K562 (cell line): ENCODE measurements around the gene SPINK7. TPM values are rescaled to one million over a fixed set of nuclear protein-coding genes. Genes with fewer than 3 reads are reported as not detected.
"Not testable (repeated sequence)": the region's sequence is repeated elsewhere in the genome, so short reads cannot be mapped to it uniquely, and the experiment has no call there.

Experiments
- ATAC-seq: fragments of 200-7000 bp; cut with Tn5 transposase; 3 replicates; pipeline ENCODE4 v1.9.1; 2020; ENCODE audit warnings: moderate library complexity
- BruUV-seq: library from RNA; stranded (reverse); fragments of 400-500 nt; replicated peaks from 2 replicates; lab custom pipeline; 2021; lab: Mats Ljungman, UMichigan
- CTCF ChIA-PET: fragments of 300-600 bp; formaldehyde crosslinking; extraction: SDS; loops from one replicate; lab custom pipeline; 2021; ENCODE audit warnings: low intra/inter-chr PET ratio; lab: Yijun Ruan, JAX
- POLR2A ChIA-PET: fragments of 300-600, 350-650 bp; sonication (Branson Sonifier 250); formaldehyde crosslinking; extraction: SDS; loops from one replicate; lab custom pipeline; 2021; ENCODE audit warnings: antibody characterized with exemption, inconsistent platforms; lab: Yijun Ruan, JAX
- DNase-seq, 4 experiments: peaks; one replicate each; pipeline versions ENCODE4 v3.0.0 to v3.0.0-alpha.2; 2011 to 2018; ENCODE audit warnings: low spot score in 3 of 4, mixed read lengths in 3 of 4; ENCODE audit errors: extremely low read depth in 1 of 4
- FAIRE-seq: peaks from 2 replicates; lab custom pipeline; 2011; peaks lifted over from hg19 to GRCh38; lab: Jason Lieb, UNC
- H2AFZ ChIP-seq: 2 replicates; pipeline ENCODE4 v1.6.0; 2011; ENCODE audit warnings: low read depth, low read length, control low read depth, inconsistent platforms
- H3K27ac ChIP-seq: fragments of 200-600 bp; 3 replicates; pipeline ENCODE4 v1.8.0; 2011; ENCODE audit warnings: low read depth, mild to moderate bottlenecking, control low read depth, inconsistent platforms, low read length, moderate library complexity, mixed read lengths; ENCODE audit errors: extremely low read depth
- H3K27me3 ChIP-seq, 2 experiments: fragments of 300-600 bp in 1 of 2; 2 replicates in 1 of 2; 3 replicates in 1 of 2; pipeline versions ENCODE4 v1.6.0 to v1.8.0; 2011; ENCODE audit warnings: inconsistent platforms in 2 of 2, low read length in 2 of 2, mild to moderate bottlenecking in 1 of 2, mixed read lengths in 1 of 2, moderate library complexity in 1 of 2; ENCODE audit not compliant: control insufficient read depth in 2 of 2, insufficient read depth in 2 of 2
- H3K36me3 ChIP-seq: fragments of 300-600 bp; 3 replicates; pipeline ENCODE4 v1.8.0; 2011; ENCODE audit warnings: mild to moderate bottlenecking, low read length, inconsistent platforms; ENCODE audit not compliant: control insufficient read depth, insufficient read depth
- H3K4me1 ChIP-seq, 2 experiments: fragments of 200-600 bp in 1 of 2; replicated peaks in 1 of 2; 2 replicates in 1 of 2; 3 replicates in 1 of 2; pipeline versions ENCODE4 v1.5.1 to v1.8.0; 2011; ENCODE audit warnings: inconsistent platforms in 2 of 2, low read length in 2 of 2, mild to moderate bottlenecking in 1 of 2, mixed read lengths in 1 of 2, moderate library complexity in 1 of 2; ENCODE audit not compliant: control insufficient read depth in 2 of 2, insufficient read depth in 2 of 2
- H3K4me2 ChIP-seq: 2 replicates; pipeline ENCODE4 v1.6.1; 2011; ENCODE audit warnings: low read length, control low read depth, inconsistent platforms, mixed read lengths; ENCODE audit not compliant: insufficient read depth
- H3K4me3 ChIP-seq: fragments of 200-600 bp; sonication (generic), shearing (Covaris generic); 2 replicates; pipeline ENCODE4 v1.5.1; 2016; ENCODE audit warnings: control low read depth, inconsistent platforms
- H3K79me2 ChIP-seq: fragments of 200-600 bp; 3 replicates; pipeline ENCODE4 v1.8.0; 2011; ENCODE audit warnings: low read length, inconsistent platforms; ENCODE audit not compliant: control insufficient read depth, insufficient read depth
- H3K9ac ChIP-seq, 2 experiments: 2 replicates each; pipeline versions ENCODE4 v1.6.0 to v1.6.1; 2011; ENCODE audit warnings: low read depth in 2 of 2, low read length in 2 of 2, control low read depth in 1 of 2, inconsistent platforms in 1 of 2, mild to moderate bottlenecking in 1 of 2, mixed read lengths in 1 of 2; ENCODE audit not compliant: insufficient read depth in 1 of 2
- H3K9me1 ChIP-seq: one replicate; pipeline ENCODE4 v1.6.0; 2011; ENCODE audit warnings: inconsistent platforms, mild to moderate bottlenecking, low read length, moderate library complexity; ENCODE audit not compliant: control insufficient read depth, insufficient read depth
- H3K9me3 ChIP-seq: replicated peaks from 2 replicates; pipeline ENCODE4 v1.5.1; 2011; ENCODE audit warnings: low read depth, low read length, inconsistent platforms; ENCODE audit not compliant: control insufficient read depth, insufficient read depth
- H4K20me1 ChIP-seq: replicated peaks from 2 replicates; pipeline ENCODE4 v1.6.1; 2011; ENCODE audit warnings: low read length, inconsistent platforms, mixed read lengths; ENCODE audit not compliant: control insufficient read depth, insufficient read depth
- YY1 ChIP-seq, 3 experiments: IDR thresholded peaks; 2 replicates each; pipeline ENCODE4 v1.6.1; 2011; ENCODE audit warnings: low read length in 2 of 3, mild to moderate bottlenecking in 2 of 3, moderate library complexity in 2 of 3, borderline replicate concordance in 1 of 3, control low read depth in 1 of 3, low read depth in 1 of 3; ENCODE audit not compliant: insufficient read depth in 3 of 3, insufficient replicate concordance in 2 of 3, control insufficient read depth in 1 of 3, insufficient read length in 1 of 3; ENCODE audit errors: extremely low read depth in 1 of 3
- WGBS: fragments of 100-300 bp; shearing (Covaris generic); methylation state at CpG from one replicate; pipeline ENCODE4 v1.1.6; 2016; ENCODE audit warnings: low coverage, mixed read lengths; ENCODE audit not compliant: insufficient coverage; ENCODE audit errors: missing lambda C conversion rate; 5-methylcytosine and 5-hydroxymethylcytosine counted together
- in situ Hi-C: fragments of 300-500 bp; cut with MboI; formaldehyde crosslinking; loops from 4 replicates; pipeline ENCODE4 v1.15.0; 2018; ENCODE audit warnings: inconsistent platforms, mixed read lengths
- intact Hi-C: fragments of 100-400 bp; cut with micrococcal nuclease; formaldehyde crosslinking; loops from 2 replicates; pipeline ENCODE4 v1.14.2; 2022
- polyA plus RNA-seq, 8 experiments: library from polyadenylated mRNA; depleted of rRNA in 4 of 8; stranded (reverse) in 5 of 8; unstranded in 3 of 8; fragments of >200 nt; fragmentation: Nextera tagmentation in 2 of 8; fragmentation: Illumina TruSeq in 1 of 8; extraction: Ambion mirVana in 2 of 8; extraction: Trizol in 1 of 8; gene quantifications; 2 replicates each; pipeline versions ENCODE4 v1.2.1 to v1.2.3, GENCODE V29; 2011 to 2014; ENCODE audit warnings: inconsistent platforms in 1 of 8, missing spikeins in 1 of 8
- total RNA-seq, 7 experiments: library from RNA; depleted of rRNA in 6 of 7; stranded (reverse); fragments of >200 nt in 6 of 7; fragmentation: Illumina TruSeq in 2 of 7; extraction: Trizol in 2 of 7; gene quantifications; 2 replicates each; pipeline versions ENCODE4 v1.2.1 to v1.2.3, GENCODE V29; 2011 to 2021; ENCODE audit warnings: low replicate concordance in 1 of 7

The SPINK7 gene
- total and polyA plus RNA-seq, 9 of the 15 experiments (the other 6 are each of a cell fraction or from before 2014, with no cell fraction given): not detected

GRCh38 chr5:148280893-148281292, 31.3 kb upstream of the SPINK7 start:
- CTCF ChIA-PET, H3K27me3 ChIP-seq, H3K9ac ChIP-seq, BruUV-seq, ATAC-seq, H3K4me3 ChIP-seq, H3K4me1 ChIP-seq, H2AFZ ChIP-seq, in situ Hi-C loops, intact Hi-C loops, H3K9me1 ChIP-seq, H4K20me1 ChIP-seq, DNase-seq, H3K36me3 ChIP-seq, H3K9me3 ChIP-seq, H3K79me2 ChIP-seq, FAIRE-seq, H3K4me2 ChIP-seq, H3K27ac ChIP-seq: not testable (repeated sequence)
- 0% methylated on average over 5 of the region's 5 CpGs for WGBS
- POLR2A ChIA-PET: interaction anchor here (0.7 to 0.8 kb wide), 3 partner anchors 11 to 65 kb away, joined by 3 read pairs; no protein-coding TSS in a partner anchor
- peak in 2 of 3 experiments; percentile 18 to 45 for TF ChIP-seq YY1 (IDR thresholded peaks at IDR 0.05; ENCODE audit: borderline replicate concordance in 1 of 3, control insufficient read depth in 1 of 3, extremely low read depth in 1 of 3, insufficient read depth in 3 of 3, insufficient read length in 1 of 3, insufficient replicate concordance in 2 of 3, low read depth in 1 of 3, low read length in 2 of 3)

GRCh38 chr5:148281336-148281735, 30.9 kb upstream of the SPINK7 start:
- H3K36me3 ChIP-seq, H3K9me1 ChIP-seq, H3K4me2 ChIP-seq, H3K27ac ChIP-seq, H3K4me3 ChIP-seq, H3K79me2 ChIP-seq, H3K9ac ChIP-seq, CTCF ChIA-PET, H4K20me1 ChIP-seq, H3K9me3 ChIP-seq, H3K4me1 ChIP-seq, BruUV-seq, H3K27me3 ChIP-seq, H2AFZ ChIP-seq, ATAC-seq, intact Hi-C loops, FAIRE-seq, in situ Hi-C loops, DNase-seq: not testable (repeated sequence)
- WGBS: 8% methylated on average over 4 of the region's 4 CpGs
- POLR2A ChIA-PET: interaction anchor here (0.7 to 0.8 kb wide), 2 partner anchors 13 to 65 kb away, joined by 3 read pairs; no protein-coding TSS in a partner anchor
